ENCODE results near the gene HYLS1.

- TF ChIP-seq EP300 (IDR thresholded peaks at IDR 0.05): no peak
- no peak for TF ChIP-seq CTCF (IDR thresholded peaks at IDR 0.05)
- TF ChIP-seq POLR2AphosphoS5 (IDR thresholded peaks at IDR 0.05): no peak
Measured at GRCh38 chr11:125929445-125930075, 42.1 kb downstream of the HYLS1 start.
